Endothelial cell of umbilical vein (primary cell): ENCODE results near the gene SORCS2. TPM values are rescaled to one million over a fixed set of nuclear protein-coding genes. Genes with fewer than 3 reads are reported as not detected.

Experiments
- BruUV-seq: library from RNA; stranded (reverse); fragments of 400-500 nt; replicated peaks from 2 replicates; lab custom pipeline; 2021; lab: Mats Ljungman, UMichigan
- CTCF ChIA-PET: fragments of 300-600, 350-600 bp; sonication (Branson Sonifier 250); formaldehyde crosslinking; loops from one replicate; lab custom pipeline; 2021; ENCODE audit warnings: antibody characterized with exemption, inconsistent platforms; lab: Charles Lee
- POLR2A ChIA-PET: fragments of 300-600, 350-600 bp; sonication (Branson Sonifier 250); formaldehyde crosslinking; loops from one replicate; lab custom pipeline; 2021; ENCODE audit warnings: antibody characterized with exemption, inconsistent platforms; lab: Charles Lee
- DNase-seq: peaks from one replicate; pipeline ENCODE4 v3.0.0-alpha.2; 2011; ENCODE audit warnings: low read depth, low spot score
- FAIRE-seq: peaks from 2 replicates; lab custom pipeline; 2011; peaks lifted over from hg19 to GRCh38; lab: Jason Lieb, UNC
- H2AFZ ChIP-seq: 2 replicates; pipeline ENCODE4 v1.6.0; 2012; ENCODE audit warnings: low read depth, low read length, control low read depth, inconsistent platforms
- H3K27ac ChIP-seq: 2 replicates; pipeline ENCODE4 v1.5.1; 2011; ENCODE audit warnings: low read depth, mild to moderate bottlenecking, control low read depth, low read length, moderate library complexity; ENCODE audit not compliant: insufficient read depth
- H3K27me3 ChIP-seq, 2 experiments: 2 replicates each; pipeline versions ENCODE4 v1.6.0 to v1.6.1; 2011; ENCODE audit warnings: low read length in 2 of 2, mixed read lengths in 1 of 2; ENCODE audit not compliant: control insufficient read depth in 2 of 2, insufficient read depth in 2 of 2
- H3K36me3 ChIP-seq, 2 experiments: 2 replicates in 1 of 2; 3 replicates in 1 of 2; pipeline ENCODE4 v1.5.1; 2011; ENCODE audit warnings: low read length in 2 of 2, mild to moderate bottlenecking in 1 of 2, moderate library complexity in 1 of 2; ENCODE audit not compliant: control insufficient read depth in 2 of 2, insufficient read depth in 2 of 2; ENCODE audit errors: extremely low read depth in 1 of 2
- H3K4me1 ChIP-seq: 3 replicates; pipeline ENCODE4 v1.5.1; 2011; ENCODE audit warnings: mild to moderate bottlenecking, low read length; ENCODE audit not compliant: control insufficient read depth, insufficient read depth; ENCODE audit errors: extremely low read depth
- H3K4me2 ChIP-seq: 2 replicates; pipeline ENCODE4 v1.6.1; 2011; ENCODE audit warnings: low read length, control low read depth, mixed read lengths; ENCODE audit not compliant: insufficient read depth
- H3K4me3 ChIP-seq, 3 experiments: fragments of 200-600 bp in 1 of 3; sonication (generic), shearing (Covaris generic) in 1 of 3; replicated peaks in 1 of 3; 2 replicates each; pipeline ENCODE4 v1.5.1; 2011 to 2016; ENCODE audit warnings: control low read depth in 3 of 3, low read length in 3 of 3, mild to moderate bottlenecking in 2 of 3, inconsistent platforms in 1 of 3, low read depth in 1 of 3, moderate library complexity in 1 of 3; ENCODE audit not compliant: insufficient read depth in 1 of 3
- H3K79me2 ChIP-seq: 2 replicates; pipeline ENCODE4 v1.6.0; 2012; ENCODE audit warnings: low read length, inconsistent platforms; ENCODE audit not compliant: control insufficient read depth, insufficient read depth
- H3K9ac ChIP-seq: replicated peaks from 2 replicates; pipeline ENCODE3; 2011; ENCODE audit warnings: low read length, control low read depth; ENCODE audit not compliant: insufficient read depth; ENCODE audit errors: extremely low read depth
- H3K9me1 ChIP-seq: replicated peaks from 3 replicates; pipeline ENCODE4 v1.6.0; 2011; ENCODE audit warnings: mild to moderate bottlenecking, low read length; ENCODE audit not compliant: control insufficient read depth, insufficient read depth; ENCODE audit errors: extremely low read depth
- H3K9me3 ChIP-seq: replicated peaks from 2 replicates; pipeline ENCODE4 v1.5.1; 2012; ENCODE audit warnings: low read length, inconsistent platforms; ENCODE audit not compliant: control insufficient read depth, insufficient read depth
- H4K20me1 ChIP-seq: replicated peaks from 2 replicates; pipeline ENCODE3; 2011; ENCODE audit warnings: mild to moderate bottlenecking, low read length; ENCODE audit not compliant: control insufficient read depth, insufficient read depth; ENCODE audit errors: extremely low read depth
- CTCF ChIP-seq, 2 donors: IDR thresholded peaks; 1 replicate in 1 of 2; 2 replicates in 1 of 2; pipeline ENCODE4 v1.5.1; 2011; ENCODE audit warnings: low read length in 2 of 2, mild to moderate bottlenecking in 2 of 2, moderate library complexity in 2 of 2, control low read depth in 1 of 2, inconsistent platforms in 1 of 2, low read depth in 1 of 2; ENCODE audit not compliant: insufficient read depth in 1 of 2; ENCODE audit errors: extremely low read depth in 1 of 2
- EZH2 ChIP-seq: IDR thresholded peaks from 2 replicates; pipeline ENCODE4 v1.6.1; 2012; ENCODE audit warnings: borderline replicate concordance, low read depth, mild to moderate bottlenecking, moderate library complexity, low read length, inconsistent platforms; ENCODE audit not compliant: severe bottlenecking
- FOS ChIP-seq: IDR thresholded peaks from 2 replicates; pipeline ENCODE4 v1.6.1; 2011; ENCODE audit warnings: mild to moderate bottlenecking, low read length, moderate library complexity, borderline replicate concordance; ENCODE audit not compliant: insufficient read depth
- GATA2 ChIP-seq: IDR thresholded peaks from 2 replicates; pipeline ENCODE4 v1.7.0; 2011; ENCODE audit warnings: low read depth, mild to moderate bottlenecking, moderate library complexity, mixed read lengths, low read length; ENCODE audit not compliant: insufficient read length, insufficient read depth
- JUN ChIP-seq: IDR thresholded peaks from 2 replicates; pipeline ENCODE4 v1.6.1; 2011; ENCODE audit warnings: borderline replicate concordance, low read depth; ENCODE audit not compliant: insufficient read length, insufficient read depth
- MAX ChIP-seq: IDR thresholded peaks from 2 replicates; pipeline ENCODE4 v1.6.1; 2011; ENCODE audit not compliant: insufficient read depth, insufficient read length
- MYC ChIP-seq: IDR thresholded peaks from one replicate; pipeline ENCODE4 v1.6.1; 2011; ENCODE audit warnings: mild to moderate bottlenecking, low read depth, low read length
- POLR2A ChIP-seq: IDR thresholded peaks from 2 replicates; pipeline ENCODE4 v1.6.1; 2012; ENCODE audit warnings: low read depth, mild to moderate bottlenecking, control low read depth, low read length
- POLR2AphosphoS5 ChIP-seq: IDR thresholded peaks from 2 replicates; pipeline ENCODE4 v1.6.1; 2012; ENCODE audit warnings: low read depth, mild to moderate bottlenecking, control low read depth, low read length, moderate library complexity; ENCODE audit not compliant: insufficient read depth
- dilution Hi-C: fragments of 300-500 bp; cut with MboI; formaldehyde crosslinking; loops from one replicate; pipeline ENCODE4 v1.15.0; 2019; ENCODE audit warnings: low sequenced_read_pairs; ENCODE audit not compliant: extremely low pct_ligation_motif_present
- intact Hi-C: fragments of 100-400 bp; cut with micrococcal nuclease; formaldehyde crosslinking; loops from one replicate; pipeline ENCODE4 v1.10.0; 2022
- polyA plus RNA-seq, 4 experiments: library from polyadenylated mRNA; depleted of rRNA in 3 of 4; stranded (reverse) in 3 of 4; unstranded in 1 of 4; fragments of >200 nt; gene quantifications; 2 replicates each; pipeline versions ENCODE4 v1.2.1 to v1.2.3, GENCODE V29; 2011 to 2012; ENCODE audit warnings: missing spikeins in 1 of 4
- total RNA-seq: library from RNA; stranded (reverse); gene quantifications from 2 replicates; pipeline ENCODE4 v1.2.3, GENCODE V29; 2021

Gene SORCS2
- total and polyA plus RNA-seq, 2 donors (not counting 3 experiments of a cell fraction or from before 2014, with no cell fraction given): not detected

- FAIRE-seq: no peak
- CTCF ChIA-PET: no interaction called here
- H3K27ac ChIP-seq: no peak overlapping the region
These were observed 235.0 kb downstream of the SORCS2 start for GRCh38 chr4:7427361-7427760.

More at GRCh38 chr4:7427361-7427760, 235.0 kb downstream of the SORCS2 start:
- Histone ChIP-seq H3K9me3 (no peaks in the 10 kb centered on the region), H3K9ac (no peak overlapping the region), H4K20me1 (no peaks in the 10 kb centered on the region), H3K79me2 (no peaks in the 10 kb centered on the region), H3K27me3 (no peaks in the 10 kb centered on the region), H2AFZ (no peak overlapping the region), H3K9me1 (no peaks in the 10 kb centered on the region), H3K4me3 (no peak overlapping the region), H3K4me1 (no peaks in the 10 kb centered on the region), H3K36me3 (no peaks in the 10 kb centered on the region), H3K4me2 (no peak overlapping the region)
- POLR2A ChIA-PET: no interaction called here
- TF ChIP-seq POLR2A (no peak), MYC (no peak), MAX (no peak), POLR2AphosphoS5 (no peak), JUN (no peak), EZH2 (no peak), FOS (no peak), GATA2 (no peak), CTCF (IDR thresholded peaks at IDR 0.05; ENCODE audit: extremely low read depth in 1 of 2, insufficient read depth in 1 of 2, low read depth in 1 of 2, low read length in 2 of 2) (no peak)
- intact Hi-C loops (no loop called here), dilution Hi-C loops (no loop called here)
- no peak for DNase-seq
- no TSS peak for BruUV-seq
